Gastroesophageal sphincter (tissue), 3 donors: ENCODE results near the gene CALY.

Experiments
- CTCF ChIP-seq, 4 experiments: fragments of 200-600 bp in 2 of 4; fragments of 450-650 bp in 2 of 4; sonication (generic) in 1 of 4; IDR thresholded peaks; one replicate each; pipeline ENCODE4 v1.5.1; 2017 to 2019; ENCODE audit warnings: antibody characterized with exemption in 4 of 4, mild to moderate bottlenecking in 2 of 4, moderate library complexity in 2 of 4
- POLR2A ChIP-seq, 2 donors: fragments of 450-650 bp; IDR thresholded peaks; one replicate each; pipeline ENCODE4 v1.6.1; 2017; ENCODE audit warnings: antibody characterized with exemption in 2 of 2, mild to moderate bottlenecking in 2 of 2, moderate library complexity in 1 of 2
- POLR2AphosphoS5 ChIP-seq: sonication (generic); formaldehyde crosslinking; IDR thresholded peaks from one replicate; pipeline ENCODE4 v1.6.1; 2017; ENCODE audit warnings: antibody characterized with exemption

DNA sequence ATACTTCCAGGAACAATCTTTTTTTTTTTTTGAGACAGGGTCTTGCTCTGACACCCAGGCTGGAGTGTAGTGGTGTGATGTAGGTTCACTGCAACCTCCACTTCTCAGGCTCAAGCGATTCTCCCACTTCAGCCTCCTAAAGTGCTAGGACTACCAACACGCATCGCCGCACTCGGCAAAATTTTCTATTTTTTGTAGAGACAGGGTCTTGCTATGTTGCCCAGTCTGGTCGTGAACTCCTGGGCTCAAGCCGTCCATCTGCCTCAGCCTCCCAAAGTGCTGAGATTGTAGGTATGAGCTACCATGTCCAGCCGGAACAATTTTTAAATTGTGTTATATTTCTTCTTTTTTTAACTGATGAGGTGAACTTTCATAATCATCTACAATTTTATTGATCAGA lies 25.9 kb downstream of the CALY start:
- TF ChIP-seq CTCF (IDR thresholded peaks at IDR 0.05) (no peak), POLR2AphosphoS5 (no peak), POLR2A (IDR thresholded peaks at IDR 0.05) (no peak)
